Osteocyte (in vitro differentiated cells): ENCODE results near the gene TBX4. TPM values are rescaled to one million over a fixed set of nuclear protein-coding genes. Genes with fewer than 3 reads are reported as not detected.
"Not testable (repeated sequence)": the region's sequence is repeated elsewhere in the genome, so short reads cannot be mapped to it uniquely, and the experiment has no call there.

Source experiments
- DNase-seq: peaks from one replicate; pipeline ENCODE4 v3.0.0; 2021; ENCODE audit warnings: mixed read lengths; ENCODE audit not compliant: unreplicated experiment; ENCODE audit errors: extremely low spot score
- H3K27ac Mint-ChIP-seq: one replicate; pipeline ENCODE4 v1.8.0; 2021; ENCODE audit warnings: mild to moderate bottlenecking, mixed read lengths; ENCODE audit not compliant: unreplicated experiment
- H3K27me3 Mint-ChIP-seq: one replicate; pipeline ENCODE4 v1.8.0; 2021; ENCODE audit warnings: mixed read lengths; ENCODE audit not compliant: unreplicated experiment
- H3K36me3 Mint-ChIP-seq: one replicate; pipeline ENCODE4 v1.8.0; 2021; ENCODE audit warnings: mixed read lengths; ENCODE audit not compliant: unreplicated experiment
- H3K4me1 Mint-ChIP-seq: one replicate; pipeline ENCODE4 v1.8.0; 2021; ENCODE audit warnings: mixed read lengths; ENCODE audit not compliant: unreplicated experiment
- H3K4me3 Mint-ChIP-seq: one replicate; pipeline ENCODE4 v1.8.0; 2021; ENCODE audit warnings: mild to moderate bottlenecking, moderate library complexity, mixed read lengths; ENCODE audit not compliant: unreplicated experiment
- H3K9me3 Mint-ChIP-seq: one replicate; pipeline ENCODE4 v1.8.0; 2021; ENCODE audit warnings: mixed read lengths; ENCODE audit not compliant: unreplicated experiment
- total RNA-seq: library from RNA; stranded (reverse); gene quantifications from 2 replicates; pipeline ENCODE4 v1.2.1, GENCODE V29; 2021
- TF ChIP-seq, protein P1 (sequence below): fragments of 200-600 bp; sonication (generic); IDR thresholded peaks from 2 replicates; pipeline ENCODE4 v1.5.0; 2021; ENCODE audit warnings: antibody characterized with exemption, mild to moderate bottlenecking, moderate library complexity

TBX4 gene
- total RNA-seq, 1 donor from 2014 or later, result not detected

DNA sequence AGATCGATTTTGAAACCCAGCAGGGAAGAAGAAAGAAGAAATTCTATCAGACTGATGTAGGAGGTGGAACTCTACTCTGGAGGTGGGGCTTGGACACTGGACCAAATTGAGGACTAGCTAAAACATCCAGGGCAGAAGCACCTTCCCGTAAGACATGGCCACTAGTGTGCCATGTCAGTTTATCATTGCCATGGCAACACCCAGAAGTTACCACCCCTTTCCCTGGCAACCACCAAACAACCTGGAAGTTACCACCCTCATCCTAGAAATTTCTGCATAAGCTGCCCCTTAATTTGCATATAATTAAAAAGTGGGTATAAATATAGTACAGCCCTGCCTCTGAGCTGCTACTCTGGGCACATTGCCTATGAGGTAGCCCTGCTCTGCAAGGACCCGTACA, 72.1 kb downstream of the TBX4 start:
- no peak for DNase-seq
- Mint-ChIP-seq H3K4me3 (no peak overlapping the region), H3K27me3 (peaks cover 58% of the 10 kb centered on the region), H3K36me3 (no peaks in the 10 kb centered on the region), H3K27ac (no peak overlapping the region), H3K9me3 (no peaks in the 10 kb centered on the region), H3K4me1 (no peaks in the 10 kb centered on the region)
- TF ChIP-seq, protein P1, sequence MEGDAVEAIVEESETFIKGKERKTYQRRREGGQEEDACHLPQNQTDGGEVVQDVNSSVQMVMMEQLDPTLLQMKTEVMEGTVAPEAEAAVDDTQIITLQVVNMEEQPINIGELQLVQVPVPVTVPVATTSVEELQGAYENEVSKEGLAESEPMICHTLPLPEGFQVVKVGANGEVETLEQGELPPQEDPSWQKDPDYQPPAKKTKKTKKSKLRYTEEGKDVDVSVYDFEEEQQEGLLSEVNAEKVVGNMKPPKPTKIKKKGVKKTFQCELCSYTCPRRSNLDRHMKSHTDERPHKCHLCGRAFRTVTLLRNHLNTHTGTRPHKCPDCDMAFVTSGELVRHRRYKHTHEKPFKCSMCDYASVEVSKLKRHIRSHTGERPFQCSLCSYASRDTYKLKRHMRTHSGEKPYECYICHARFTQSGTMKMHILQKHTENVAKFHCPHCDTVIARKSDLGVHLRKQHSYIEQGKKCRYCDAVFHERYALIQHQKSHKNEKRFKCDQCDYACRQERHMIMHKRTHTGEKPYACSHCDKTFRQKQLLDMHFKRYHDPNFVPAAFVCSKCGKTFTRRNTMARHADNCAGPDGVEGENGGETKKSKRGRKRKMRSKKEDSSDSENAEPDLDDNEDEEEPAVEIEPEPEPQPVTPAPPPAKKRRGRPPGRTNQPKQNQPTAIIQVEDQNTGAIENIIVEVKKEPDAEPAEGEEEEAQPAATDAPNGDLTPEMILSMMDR, result no peak

DNA sequence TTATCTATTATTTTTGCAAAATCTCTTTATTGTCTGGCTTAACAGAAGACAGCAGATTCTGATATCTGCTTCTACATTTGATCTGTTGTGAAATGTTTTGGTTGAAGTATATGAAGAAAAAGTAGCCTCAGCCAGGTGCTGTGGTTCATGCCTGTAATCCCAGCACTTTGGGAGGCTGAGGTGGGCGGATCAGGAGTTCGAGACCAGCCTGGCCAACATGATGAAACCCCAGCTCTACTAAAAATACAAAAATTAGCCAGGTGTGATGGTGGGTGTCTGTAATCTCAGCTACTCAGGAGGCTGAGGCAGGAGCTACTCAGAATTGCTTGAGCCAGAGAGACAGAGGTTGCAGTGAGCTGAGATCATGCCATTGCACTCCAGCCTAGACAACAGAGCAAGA, 75.2 kb downstream of the TBX4 start:
- not testable (repeated sequence) for H3K4me1 Mint-ChIP-seq, H3K36me3 Mint-ChIP-seq, H3K4me3 Mint-ChIP-seq, DNase-seq, H3K27ac Mint-ChIP-seq, H3K9me3 Mint-ChIP-seq
- peaks cover 38% of the 10 kb centered on the region for H3K27me3 Mint-ChIP-seq

DNA sequence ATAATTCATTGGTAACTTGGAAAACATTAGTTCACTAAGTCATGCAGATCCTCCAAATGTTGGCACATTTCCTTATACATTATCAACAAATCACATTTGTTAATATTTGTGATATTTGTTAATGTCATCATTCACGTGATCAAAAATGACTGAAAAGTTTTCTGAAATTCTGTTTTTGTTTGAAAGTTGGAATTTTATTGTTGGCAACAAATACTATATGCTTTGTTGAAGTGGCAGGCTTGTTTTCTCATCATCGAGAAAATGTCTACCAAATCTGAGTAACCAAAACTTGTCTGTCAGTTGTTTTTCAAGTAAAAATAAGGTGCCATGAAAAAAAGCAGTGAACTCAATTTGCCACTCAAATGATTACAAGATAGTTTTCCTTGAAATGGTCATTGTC, 75.9 kb downstream of the TBX4 start:
- TF ChIP-seq, protein P1, result no peak
- Mint-ChIP-seq H3K4me1 (no peaks in the 10 kb centered on the region), H3K36me3 (no peaks in the 10 kb centered on the region)

DNA sequence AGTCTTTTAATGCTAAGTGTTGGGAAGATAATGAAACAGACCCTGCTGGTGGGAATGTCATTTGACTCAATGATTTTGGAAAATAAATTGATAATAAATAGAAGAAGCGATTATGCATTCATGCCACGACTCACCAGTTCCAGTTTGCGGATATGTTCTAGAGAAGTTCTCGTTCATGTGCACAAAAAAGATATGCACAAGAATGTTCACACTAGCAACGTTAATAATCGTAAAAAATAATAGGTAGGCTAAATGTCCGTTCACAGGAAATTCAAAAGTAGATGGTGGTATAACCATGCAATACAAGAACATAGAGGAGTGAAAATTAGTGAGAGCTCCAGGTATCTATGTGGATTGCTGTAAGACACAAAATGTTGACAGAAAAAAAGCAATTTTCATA, 79.0 kb downstream of the TBX4 start:
- H3K36me3 Mint-ChIP-seq, result no peaks in the 10 kb centered on the region
- peaks cover 19% of the 10 kb centered on the region for H3K27me3 Mint-ChIP-seq
- H3K27ac Mint-ChIP-seq, result no peak overlapping the region
- H3K4me3 Mint-ChIP-seq, result no peak overlapping the region
- H3K9me3 Mint-ChIP-seq, result no peaks in the 10 kb centered on the region
- TF ChIP-seq, protein P1, result no peak
- no peak for DNase-seq
- no peaks in the 10 kb centered on the region for H3K4me1 Mint-ChIP-seq

More for the DNA sequence above, 75.9 kb downstream of the TBX4 start:
- no peak overlapping the region for H3K4me3 Mint-ChIP-seq
- H3K27me3 Mint-ChIP-seq, result peaks cover 38% of the 10 kb centered on the region
- no peaks in the 10 kb centered on the region for H3K9me3 Mint-ChIP-seq
- no peak overlapping the region for H3K27ac Mint-ChIP-seq
- no peak for DNase-seq

DNA sequence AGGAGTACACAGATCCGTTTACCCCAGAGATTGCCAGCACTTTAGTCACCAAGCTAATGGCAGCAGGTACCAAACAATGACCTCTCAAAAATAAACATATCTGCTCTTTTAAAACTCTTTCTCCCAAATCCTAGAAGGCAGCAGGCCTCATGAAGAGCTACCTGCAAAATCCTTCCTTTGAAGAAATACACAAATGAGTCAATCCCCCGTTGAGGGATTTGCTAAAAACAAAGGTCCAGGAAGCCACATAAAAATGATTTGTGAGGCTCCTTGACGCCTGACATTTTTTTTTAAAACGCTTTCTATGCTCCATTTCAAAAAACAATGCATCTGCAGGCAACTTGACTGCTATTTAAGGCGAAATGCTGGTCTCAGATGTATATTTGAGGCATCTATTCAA, 80.6 kb downstream of the TBX4 start:
- Mint-ChIP-seq H3K9me3 (no peaks in the 10 kb centered on the region), H3K27ac (no peak overlapping the region), H3K27me3 (peaks cover 10% of the 10 kb centered on the region), H3K4me3 (no peak overlapping the region), H3K4me1 (no peaks in the 10 kb centered on the region), H3K36me3 (no peaks in the 10 kb centered on the region)
- no peak for DNase-seq
- TF ChIP-seq, protein P1, result no peak

DNA sequence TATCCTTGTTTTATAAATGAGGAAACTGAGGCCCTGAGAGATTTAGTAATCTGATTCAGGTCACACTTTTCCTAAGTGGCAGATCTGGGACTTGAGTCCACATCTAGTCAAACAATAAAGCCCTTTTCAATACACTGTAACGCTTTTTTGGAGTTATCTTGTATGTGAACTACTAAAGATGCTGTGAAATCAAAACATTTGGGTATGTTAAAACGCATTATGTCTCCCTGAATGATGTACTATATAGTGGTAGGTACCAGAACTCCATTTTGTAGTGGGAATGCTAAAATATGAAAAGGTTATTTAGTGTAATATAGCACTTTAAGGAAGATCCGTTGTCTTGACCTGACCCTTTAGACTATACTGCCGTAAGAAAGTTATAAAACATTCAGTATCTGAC, 81.6 kb downstream of the TBX4 start:
- Mint-ChIP-seq H3K4me3 (no peak overlapping the region), H3K9me3 (no peaks in the 10 kb centered on the region), H3K4me1 (no peaks in the 10 kb centered on the region), H3K27ac (no peak overlapping the region), H3K27me3 (peaks cover 10% of the 10 kb centered on the region), H3K36me3 (no peaks in the 10 kb centered on the region)
- DNase-seq, result no peak
- TF ChIP-seq, protein P1, result no peak
